ENCODE measurements around the gene CCND2.
"Not testable (repeated sequence)": the region's sequence is repeated elsewhere in the genome, so short reads cannot be mapped to it uniquely, and the experiment has no call there.

CCND2 gene

GRCh38 chr12:4273652-4274395 is at the start of gene CCND2:
CCND2 (plus strand) TSS chr12:4273762; CDS start chr12:4274041, 279 bp downstream.
- DNase-seq: peak; percentile 95

- DNase-seq: no peak
Measured at GRCh38 chr12:4224206-4224889, 49.2 kb upstream of the CCND2 start.

- DNase-seq: no peak
Measured at GRCh38 chr12:4225571-4225970, 48.0 kb upstream of the CCND2 start.

GRCh38 chr12:4227046-4227445 is 46.5 kb upstream of the CCND2 start:
- DNase-seq: no peak

GRCh38 chr12:4228122-4228580 is 45.4 kb upstream of the CCND2 start:
- no peak for DNase-seq

GRCh38 chr12:4230526-4230925 is 43.0 kb upstream of the CCND2 start:
- DNase-seq: no peak

- no peak for DNase-seq
Measured at GRCh38 chr12:4238577-4238976, 35.0 kb upstream of the CCND2 start.

GRCh38 chr12:4239746-4240145 is 33.8 kb upstream of the CCND2 start:
- DNase-seq: no peak

- DNase-seq: no peak
Measured at GRCh38 chr12:4240161-4240783, 33.3 kb upstream of the CCND2 start.

GRCh38 chr12:4240981-4241380 is 32.6 kb upstream of the CCND2 start:
- no peak for DNase-seq

- DNase-seq: no peak
Measured at GRCh38 chr12:4241592-4241991, 32.0 kb upstream of the CCND2 start.

GRCh38 chr12:4242595-4242994 is 31.0 kb upstream of the CCND2 start:
- DNase-seq: no peak

- no peak for DNase-seq
Measured at GRCh38 chr12:4243091-4243490, 30.5 kb upstream of the CCND2 start.

GRCh38 chr12:4243491-4244100 is 30.0 kb upstream of the CCND2 start:
- DNase-seq: not testable (repeated sequence)

GRCh38 chr12:4244868-4245267 is 28.7 kb upstream of the CCND2 start:
- DNase-seq: no peak

GRCh38 chr12:4245446-4245845 is 28.1 kb upstream of the CCND2 start:
- no peak for DNase-seq

- DNase-seq: no peak
Measured at GRCh38 chr12:4246116-4246515, 27.4 kb upstream of the CCND2 start.

GRCh38 chr12:4250691-4251090 is 22.9 kb upstream of the CCND2 start:
- no peak for DNase-seq

- peak; percentile 9 for DNase-seq
Measured at GRCh38 chr12:4251216-4251891, 22.2 kb upstream of the CCND2 start.

- DNase-seq: no peak
Measured at GRCh38 chr12:4251967-4252366, 21.6 kb upstream of the CCND2 start.

GRCh38 chr12:4252601-4253000 is 21.0 kb upstream of the CCND2 start:
- DNase-seq: no peak

- no peak for DNase-seq
Measured at GRCh38 chr12:4256043-4256826, 17.3 kb upstream of the CCND2 start.

Data from activated CD4-positive, alpha-beta T cell treated with anti-CD3 and anti-CD28 coated beads, Interleukin-10, Interleukin-2, amounts not matched to agents 100 ng/mL and 50 ng/mL, durations not matched to agents 16 hours and 8 hours (primary cell).